Measurements from ENCODE around the gene RARS2. TPM values are rescaled to one million over a fixed set of nuclear protein-coding genes. Genes with fewer than 3 reads are reported as not detected.

The RARS2 gene
- total and polyA plus RNA-seq, 9 of the 15 experiments (the other 6 are each of a cell fraction or from before 2014, with no cell fraction given): 30.0 to 92.7 (median 43.4) TPM

- TF ChIP-seq ZNF639 (CRISPR knock-in tag; conservative IDR thresholded peaks at IDR 0.05 in 1 of 2, IDR thresholded peaks at IDR 0.05 in 1 of 2): peak in 1 of 2 experiments; percentile 57; a peak in 1 of 4 replicates
- peak; percentile 20 to 32 for TF ChIP-seq E2F6 (IDR thresholded peaks at IDR 0.05; ENCODE audit: borderline replicate concordance in 1 of 2, extremely low read depth in 1 of 2, insufficient read depth in 1 of 2, insufficient read length in 1 of 2, low read depth in 1 of 2, low read length in 1 of 2, poor library complexity in 1 of 2, severe bottlenecking in 1 of 2)
- peak in 1 of 2 experiments; percentile 82; a peak in 2 of 4 replicates for TF ChIP-seq NONO (IDR thresholded peaks at IDR 0.05; ENCODE audit: low read depth in 2 of 2, low read length in 1 of 2)
- peak; percentile 72 for TF ChIP-seq C11orf30 (IDR thresholded peaks at IDR 0.05; ENCODE audit: low read depth)
- no peak for TF ChIP-seq SNRNP70 (optimal IDR thresholded peaks at IDR 0.05; ENCODE audit: low read depth, low read length)
- TF ChIP-seq STAT6 (CRISPR knock-in tag; IDR thresholded peaks at IDR 0.05): 0 out of 2 replicates have a peak, but pooled peaks have one; percentile 29
- no peak for TF ChIP-seq SNAPC5 (CRISPR knock-in tag; IDR thresholded peaks at IDR 0.05)
- TF ChIP-seq ZMIZ1 (IDR thresholded peaks at IDR 0.05; ENCODE audit: low read depth in 2 of 2, low read length in 2 of 2): no peak
- no peak for TF ChIP-seq BRD9 (IDR thresholded peaks at IDR 0.05; ENCODE audit: low read depth, partially characterized antibody)
- peak; percentile 93 for TF ChIP-seq SNIP1 (IDR thresholded peaks at IDR 0.05; ENCODE audit: low read depth)
- TF ChIP-seq POLR2B (IDR thresholded peaks at IDR 0.05; ENCODE audit: low read depth, partially characterized antibody): peak; percentile 76
- peak; percentile 89 for TF ChIP-seq ZFX (CRISPR knock-in tag; IDR thresholded peaks at IDR 0.05)
- TF ChIP-seq NR0B1 (IDR thresholded peaks at IDR 0.05; ENCODE audit: partially characterized antibody): no peak
Measured at GRCh38 chr6:87472525-87473418, 117.0 kb downstream of the RARS2 start, which contains the start of gene SLC35A1 (continued).

Data from K562 (cell line).